HL-60 (cell line): ENCODE results near the gene SEBOX.

Experiments
- POLR2AphosphoS5 ChIP-seq: IDR thresholded peaks from 2 replicates; pipeline ENCODE4 v1.6.1; 2012; ENCODE audit warnings: low read depth
- TF ChIP-seq, protein P1 (sequence below): IDR thresholded peaks from one replicate; pipeline ENCODE4 v1.5.1; 2011; ENCODE audit warnings: low read length, control low read depth, inconsistent platforms; ENCODE audit not compliant: insufficient read depth

GRCh38 chr17:28340374-28340773, 24.6 kb downstream of the SEBOX start:
- TF ChIP-seq, protein P1, sequence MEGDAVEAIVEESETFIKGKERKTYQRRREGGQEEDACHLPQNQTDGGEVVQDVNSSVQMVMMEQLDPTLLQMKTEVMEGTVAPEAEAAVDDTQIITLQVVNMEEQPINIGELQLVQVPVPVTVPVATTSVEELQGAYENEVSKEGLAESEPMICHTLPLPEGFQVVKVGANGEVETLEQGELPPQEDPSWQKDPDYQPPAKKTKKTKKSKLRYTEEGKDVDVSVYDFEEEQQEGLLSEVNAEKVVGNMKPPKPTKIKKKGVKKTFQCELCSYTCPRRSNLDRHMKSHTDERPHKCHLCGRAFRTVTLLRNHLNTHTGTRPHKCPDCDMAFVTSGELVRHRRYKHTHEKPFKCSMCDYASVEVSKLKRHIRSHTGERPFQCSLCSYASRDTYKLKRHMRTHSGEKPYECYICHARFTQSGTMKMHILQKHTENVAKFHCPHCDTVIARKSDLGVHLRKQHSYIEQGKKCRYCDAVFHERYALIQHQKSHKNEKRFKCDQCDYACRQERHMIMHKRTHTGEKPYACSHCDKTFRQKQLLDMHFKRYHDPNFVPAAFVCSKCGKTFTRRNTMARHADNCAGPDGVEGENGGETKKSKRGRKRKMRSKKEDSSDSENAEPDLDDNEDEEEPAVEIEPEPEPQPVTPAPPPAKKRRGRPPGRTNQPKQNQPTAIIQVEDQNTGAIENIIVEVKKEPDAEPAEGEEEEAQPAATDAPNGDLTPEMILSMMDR = no peak
- TF ChIP-seq POLR2AphosphoS5 = no peak
